Measurements from ENCODE around the gene CNIH2. TPM values are rescaled to one million over a fixed set of nuclear protein-coding genes. Genes with fewer than 3 reads are reported as not detected.

CNIH2 gene
- total and polyA plus RNA-seq, 4 experiments from 2014 or later, result 1.4 to 1.8 TPM; not detected in 2

- H3K9me3 ChIP-seq (ENCODE audit: control insufficient read depth in 1 of 2, low read length in 2 of 2), result no peaks in the 10 kb centered on the region
- peak overlapping the region; percentile 62 for H3K27ac ChIP-seq (ENCODE audit: low read depth, low read length)
- H3K4me1 Mint-ChIP-seq, result peaks cover 8 to 23% (median 13%) of the 10 kb centered on the region in 4 donors
- H3K27me3 ChIP-seq (ENCODE audit: insufficient read depth, low read length), result no peaks in the 10 kb centered on the region
- H3K27me3 Mint-ChIP-seq, result peaks cover 2% of the 10 kb centered on the region in 2 donors
- ChIA-PET POLR2A (ENCODE audit: partially characterized antibody) (interaction anchor here (0.6 to 4.4 kb wide), 30 partner anchors 9 to 1125 kb away, joined by 3 to 53 read pairs (median 4); partner anchors contain the start of genes ACTN3, B4GAT1, BRMS1 and C11orf68), CTCF (ENCODE audit: partially characterized antibody) (interaction anchor here (0.7 to 4.7 kb wide), 20 partner anchors 9 to 453 kb away, joined by 3 to 110 read pairs (median 10); partner anchors contain the start of genes B4GAT1, BRMS1, CCDC85B and MRPL11)
- H3K4me1 ChIP-seq (ENCODE audit: insufficient read depth, low read length), result peaks cover 26% of the 10 kb centered on the region
- H3K36me3 ChIP-seq (ENCODE audit: insufficient read depth, low read length), result no peaks in the 10 kb centered on the region
- peak overlapping the region; percentile 89 to 97 (median 94) for H3K4me3 Mint-ChIP-seq
- DNase-seq, result peak; percentile 94 to 99 (median 96)
- H3K9me3 Mint-ChIP-seq, result no peaks in the 10 kb centered on the region
- intact Hi-C loops (cut with micrococcal nuclease), result loop anchor here (1.0 to 5.0 kb wide), 8 partner anchors 16 to 365 kb away; partner anchors contain the start of genes BRMS1, MRPL11, RAB1B and RBM4B
- peak overlapping the region; percentile 93 to 100 (median 99) for H3K27ac Mint-ChIP-seq
- peak overlapping the region; percentile 78 to 88 for H3K4me3 ChIP-seq (ENCODE audit: low read length in 2 of 2)
- H3K36me3 Mint-ChIP-seq, result peaks cover 0 to 1% of the 10 kb centered on the region in 2 donors
Observed at GRCh38 chr11:66312549-66313320, 34.8 kb downstream of the CNIH2 start.

GRCh38 chr11:66313321-66314185, 35.6 kb downstream of the CNIH2 start:
- peak overlapping the region; percentile 87 to 99 (median 98) for H3K27ac Mint-ChIP-seq
- H3K9me3 Mint-ChIP-seq, result no peaks in the 10 kb centered on the region
- no peaks in the 10 kb centered on the region for H3K36me3 ChIP-seq (ENCODE audit: insufficient read depth, low read length)
- intact Hi-C loops (cut with micrococcal nuclease), result loop anchor here (2.0 to 5.0 kb wide), 2 partner anchors 125 to 364 kb away; partner anchors contain the start of genes MRPL11 and RBM4B
- no peaks in the 10 kb centered on the region for H3K27me3 ChIP-seq (ENCODE audit: insufficient read depth, low read length)
- DNase-seq, result peak in 1 of 5 donors; percentile 46
- peak overlapping the region; percentile 62 for H3K27ac ChIP-seq (ENCODE audit: low read depth, low read length)
- ChIA-PET CTCF (ENCODE audit: partially characterized antibody) (interaction anchor here (1.2 to 4.7 kb wide), 8 partner anchors 8 to 90 kb away, joined by 3 to 110 read pairs (median 32); partner anchors contain the start of genes B4GAT1, BRMS1 and RIN1), POLR2A (ENCODE audit: partially characterized antibody) (interaction anchor here (1.0 to 4.4 kb wide), 13 partner anchors 8 to 1124 kb away, joined by 3 to 53 read pairs (median 10); partner anchors contain the start of genes B4GAT1, BRMS1, EHBP1L1 and PACS1)
- H3K4me1 Mint-ChIP-seq, result peaks cover 10 to 31% (median 20%) of the 10 kb centered on the region in 4 donors
- H3K36me3 Mint-ChIP-seq, result peaks cover 0 to 1% of the 10 kb centered on the region in 2 donors
- peaks cover 34% of the 10 kb centered on the region for H3K4me1 ChIP-seq (ENCODE audit: insufficient read depth, low read length)
- peak overlapping the region; percentile 89 to 97 (median 94) for H3K4me3 Mint-ChIP-seq
- peaks cover 2% of the 10 kb centered on the region in 2 donors for H3K27me3 Mint-ChIP-seq
- no peaks in the 10 kb centered on the region for H3K9me3 ChIP-seq (ENCODE audit: control insufficient read depth in 1 of 2, low read length in 2 of 2)
- H3K4me3 ChIP-seq (ENCODE audit: low read length in 2 of 2), result peak overlapping the region; percentile 78 to 88

DNA sequence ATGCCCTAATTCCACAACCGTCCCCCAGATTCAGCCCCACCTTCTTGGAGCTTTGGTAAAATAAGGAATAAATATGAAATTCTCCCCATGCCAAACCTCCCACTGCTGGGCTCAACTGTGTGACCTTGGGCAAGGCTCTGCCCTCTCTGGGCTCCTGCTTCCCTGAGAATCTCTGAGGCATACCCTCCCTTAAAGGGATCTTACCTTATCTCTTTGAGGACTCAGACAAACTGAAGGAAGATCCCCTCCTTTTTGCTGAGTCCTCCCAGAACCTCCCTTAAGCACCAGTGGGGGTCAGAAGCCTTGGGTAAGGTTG, 36.2 kb downstream of the CNIH2 start:
- Histone ChIP-seq H3K36me3 (ENCODE audit: insufficient read depth, low read length) (no peaks in the 10 kb centered on the region), H3K4me3 (ENCODE audit: low read length in 2 of 2) (no peak overlapping the region), H3K9me3 (ENCODE audit: control insufficient read depth in 1 of 2, low read length in 2 of 2) (no peaks in the 10 kb centered on the region), H3K27me3 (ENCODE audit: insufficient read depth, low read length) (no peaks in the 10 kb centered on the region), H3K4me1 (ENCODE audit: insufficient read depth, low read length) (peaks cover 40% of the 10 kb centered on the region), H3K27ac (ENCODE audit: low read depth, low read length) (no peak overlapping the region)
- peaks cover 2% of the 10 kb centered on the region in 2 donors for H3K27me3 Mint-ChIP-seq
- H3K27ac Mint-ChIP-seq, result peak overlapping the region; percentile 52 to 87 (median 80)
- intact Hi-C loops (cut with micrococcal nuclease), result loop anchor here (5.0 kb wide), 1 partner anchor 363 kb away; the partner anchor contains the start of gene RBM4B
- peaks cover 0 to 1% of the 10 kb centered on the region in 2 donors for H3K36me3 Mint-ChIP-seq
- peaks cover 0 to 4% (median 0%) of the 10 kb centered on the region in 8 donors for H3K9me3 Mint-ChIP-seq
- POLR2A ChIA-PET (ENCODE audit: partially characterized antibody), result interaction anchor here (4.4 kb wide), 1 partner anchor 31 kb away, joined by 37 read pairs; the partner anchor contains the start of gene BRMS1
- CTCF ChIA-PET (ENCODE audit: partially characterized antibody), result no interaction called here
- H3K4me3 Mint-ChIP-seq, result peak overlapping the region in 7 of 8 donors; percentile 24 to 64 (median 53)
- H3K4me1 Mint-ChIP-seq, result peaks cover 14 to 37% (median 25%) of the 10 kb centered on the region in 4 donors
- no peak for DNase-seq

DNA sequence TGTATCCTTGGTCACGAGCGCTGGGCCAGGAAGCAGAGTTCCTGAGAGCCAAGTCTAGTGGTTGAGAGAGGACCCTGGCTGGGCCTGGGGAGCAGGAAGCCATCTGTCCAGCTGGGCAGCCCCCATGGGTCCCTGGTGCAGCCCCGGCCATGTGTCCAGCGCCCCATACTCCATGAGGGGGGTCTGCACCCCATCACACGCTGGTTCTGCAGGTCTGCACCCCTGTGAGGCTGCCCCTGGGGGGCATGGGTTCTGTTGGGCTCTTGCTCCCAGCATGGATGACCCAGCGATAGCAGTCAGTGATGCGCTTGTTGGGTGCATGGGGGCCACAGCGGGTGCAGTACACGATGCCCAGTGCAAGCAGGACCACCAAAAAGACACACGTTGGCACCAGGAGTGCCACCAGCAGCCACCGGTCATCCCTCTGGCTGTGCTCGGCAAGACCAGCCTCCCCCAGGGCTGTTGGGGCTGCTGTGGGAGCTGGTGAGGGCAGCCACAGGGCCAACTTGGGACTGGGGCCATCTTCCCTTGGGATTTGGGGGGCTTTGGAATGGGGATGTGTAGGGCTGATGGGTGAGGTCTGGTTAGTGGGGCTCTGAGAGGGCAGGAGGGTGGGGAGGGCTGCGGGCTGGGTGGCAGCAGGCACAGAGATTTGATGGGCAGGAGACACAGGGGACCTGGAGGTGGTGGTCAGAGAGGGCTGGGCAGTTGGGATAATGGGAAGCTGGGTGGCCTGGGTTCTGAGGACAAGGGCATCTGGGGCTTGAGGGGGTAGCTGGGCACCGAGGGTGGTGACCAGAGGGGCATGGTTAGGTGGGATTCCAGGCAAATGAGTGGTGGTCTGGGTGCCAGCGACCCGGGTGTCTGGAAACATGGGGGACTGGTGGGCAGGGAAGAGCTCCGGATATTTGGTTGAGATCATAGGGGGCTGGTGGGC, 36.9 kb downstream of the CNIH2 start:
- Mint-ChIP-seq H3K36me3 (peaks cover 0 to 1% of the 10 kb centered on the region in 2 donors), H3K9me3 (peaks cover 0 to 6% (median 0%) of the 10 kb centered on the region in 8 donors), H3K27ac (peak overlapping the region in 5 of 7 donors; percentile 22 to 84 (median 60)), H3K4me3 (peak overlapping the region in 1 of 8 donors; percentile 64), H3K4me1 (peaks cover 14 to 43% (median 27%) of the 10 kb centered on the region in 4 donors), H3K27me3 (peaks cover 2% of the 10 kb centered on the region in 2 donors)
- no peaks in the 10 kb centered on the region for H3K36me3 ChIP-seq (ENCODE audit: insufficient read depth, low read length)
- intact Hi-C loops (cut with micrococcal nuclease), result loop anchor here (5.0 kb wide), 1 partner anchor 362 kb away; the partner anchor contains the start of gene RBM4B
- DNase-seq, result no peak
- ChIA-PET CTCF (ENCODE audit: partially characterized antibody) (interaction anchor here (1.0 kb wide), 1 partner anchor 10 kb away, joined by 3 read pairs; no protein-coding TSS in a partner anchor), POLR2A (ENCODE audit: partially characterized antibody) (interaction anchor here (4.4 kb wide), 1 partner anchor 30 kb away, joined by 37 read pairs; the partner anchor contains the start of gene BRMS1)
- no peak overlapping the region for H3K27ac ChIP-seq (ENCODE audit: low read depth, low read length)
- no peaks in the 10 kb centered on the region for H3K27me3 ChIP-seq (ENCODE audit: insufficient read depth, low read length)
- peaks cover 43% of the 10 kb centered on the region for H3K4me1 ChIP-seq (ENCODE audit: insufficient read depth, low read length)
- no peaks in the 10 kb centered on the region for H3K9me3 ChIP-seq (ENCODE audit: control insufficient read depth in 1 of 2, low read length in 2 of 2)
- no peak overlapping the region for H3K4me3 ChIP-seq (ENCODE audit: low read length in 2 of 2)

DNA sequence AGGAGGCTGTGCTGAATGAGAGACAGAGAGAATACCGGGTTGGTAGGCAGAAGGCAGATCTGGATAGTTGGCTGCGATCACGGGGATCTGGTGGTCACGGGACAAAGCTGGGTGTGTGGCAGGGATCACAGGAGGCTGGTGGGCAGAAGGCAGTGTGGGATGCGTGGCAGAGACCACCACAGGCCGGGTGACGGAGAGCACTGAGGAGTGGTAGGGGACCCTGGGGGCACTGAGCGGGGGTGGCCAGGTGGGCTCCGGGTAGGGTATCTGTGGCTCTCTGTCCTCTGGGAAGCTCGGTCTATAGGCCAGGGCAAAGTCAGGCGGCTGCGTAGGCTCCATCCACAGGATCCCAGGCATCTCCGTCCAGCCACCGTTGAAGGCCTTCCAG, 37.5 kb downstream of the CNIH2 start:
- intact Hi-C loops (cut with micrococcal nuclease), result no loop called here
- H3K36me3 ChIP-seq (ENCODE audit: insufficient read depth, low read length), result no peaks in the 10 kb centered on the region
- H3K4me3 ChIP-seq (ENCODE audit: low read length in 2 of 2), result no peak overlapping the region
- Mint-ChIP-seq H3K36me3 (peaks cover 0 to 1% of the 10 kb centered on the region in 2 donors), H3K27ac (peak overlapping the region in 3 of 7 donors; percentile 22 to 84 (median 83)), H3K4me1 (peaks cover 14 to 46% (median 29%) of the 10 kb centered on the region in 4 donors), H3K27me3 (peaks cover 2% of the 10 kb centered on the region in 2 donors), H3K9me3 (peaks cover 0 to 9% (median 3%) of the 10 kb centered on the region in 8 donors), H3K4me3 (no peak overlapping the region)
- no peaks in the 10 kb centered on the region for H3K9me3 ChIP-seq (ENCODE audit: control insufficient read depth in 1 of 2, low read length in 2 of 2)
- peaks cover 43% of the 10 kb centered on the region for H3K4me1 ChIP-seq (ENCODE audit: insufficient read depth, low read length)
- ChIA-PET CTCF (ENCODE audit: partially characterized antibody) (interaction anchor here (1.0 kb wide), 1 partner anchor 9 kb away, joined by 3 read pairs; no protein-coding TSS in a partner anchor), POLR2A (ENCODE audit: partially characterized antibody) (interaction anchor here (4.4 kb wide), 1 partner anchor 29 kb away, joined by 37 read pairs; the partner anchor contains the start of gene BRMS1)
- no peaks in the 10 kb centered on the region for H3K27me3 ChIP-seq (ENCODE audit: insufficient read depth, low read length)
- no peak overlapping the region for H3K27ac ChIP-seq (ENCODE audit: low read depth, low read length)
- no peak for DNase-seq

Data from CD4-positive, alpha-beta memory T cell (primary cell).